Cardiac muscle cell (in vitro differentiated cells and primary cell): ENCODE data around the gene DLGAP1. TPM values are rescaled to one million over a fixed set of nuclear protein-coding genes. Genes with fewer than 3 reads are reported as not detected.

Experiments
- DNase-seq, 2 donors: peaks; one replicate each; pipeline versions ENCODE4 v3.0.0 to v3.0.0-alpha.2; 2010 to 2017; ENCODE audit warnings: low read depth in 1 of 2, low spot score in 1 of 2
- H3K27ac ChIP-seq: fragments of 200-600 bp; sonication (generic); 2 replicates; pipeline ENCODE4 v1.5.1; 2016
- H3K27me3 ChIP-seq: fragments of 200-600 bp; sonication (generic); 2 replicates; pipeline ENCODE4 v1.6.0; 2016; ENCODE audit warnings: control low read depth
- H3K36me3 ChIP-seq: fragments of 200-600 bp; sonication (generic); 2 replicates; pipeline ENCODE4 v1.5.1; 2016; ENCODE audit warnings: control low read depth
- H3K4me1 ChIP-seq: fragments of 200-600 bp; sonication (generic); 2 replicates; pipeline ENCODE4 v1.8.1; 2017; ENCODE audit warnings: low read depth, mild to moderate bottlenecking, mixed run types
- H3K4me3 ChIP-seq: fragments of 200-600 bp; sonication (generic); 2 replicates; pipeline ENCODE4 v1.5.1; 2016; ENCODE audit warnings: mild to moderate bottlenecking
- H3K9me3 ChIP-seq: fragments of 200-600 bp; sonication (generic); 2 replicates; pipeline ENCODE4 v1.5.1; 2017; ENCODE audit warnings: low read depth, mild to moderate bottlenecking, control low read depth
- polyA plus RNA-seq: library from polyadenylated mRNA; unstranded; fragments of >200 nt; fragmentation: Nextera tagmentation; extraction: Ambion mirVana; gene quantifications from 2 replicates; pipeline ENCODE4 v1.2.1, GENCODE V29; 2016
- total RNA-seq: library from RNA; depleted of rRNA; stranded (reverse); fragments of >200 nt; gene quantifications from 2 replicates; pipeline ENCODE4 v1.2.3, GENCODE V29; 2016
- TF ChIP-seq, protein P1 (sequence below): IDR thresholded peaks from 2 replicates; pipeline ENCODE4 v1.5.1; 2012; ENCODE audit warnings: low read depth, mild to moderate bottlenecking, low read length

Gene DLGAP1
- total and polyA plus RNA-seq, 2 experiments from 2014 or later = 2.5 to 7.9 TPM

DNA sequence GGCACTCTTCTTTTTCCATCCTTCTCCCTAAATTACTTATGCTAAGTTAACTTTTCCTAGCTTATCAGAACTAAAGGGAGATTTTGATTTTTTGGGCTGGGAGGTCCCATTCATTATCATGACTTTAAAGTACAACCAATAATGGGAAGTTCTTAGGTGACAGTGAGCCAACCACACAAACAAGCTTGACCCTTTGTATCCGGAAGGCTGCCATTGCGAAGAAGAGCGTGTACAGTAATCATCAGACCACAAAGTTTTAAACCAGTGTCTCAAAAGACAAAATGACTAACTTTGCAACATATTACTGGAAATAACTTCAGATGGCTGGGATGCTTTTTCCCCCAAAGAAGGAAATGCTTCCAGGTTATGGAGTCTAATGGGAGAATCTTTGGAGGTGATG is 707.0 kb downstream of the DLGAP1 start:
- Histone ChIP-seq H3K36me3 (no peaks in the 10 kb centered on the region), H3K9me3 (no peaks in the 10 kb centered on the region), H3K27me3 (no peaks in the 10 kb centered on the region), H3K27ac (no peak overlapping the region), H3K4me1 (no peaks in the 10 kb centered on the region), H3K4me3 (no peak overlapping the region)
- peak in 1 of 2 donors; percentile 15 for DNase-seq
- TF ChIP-seq, protein P1, sequence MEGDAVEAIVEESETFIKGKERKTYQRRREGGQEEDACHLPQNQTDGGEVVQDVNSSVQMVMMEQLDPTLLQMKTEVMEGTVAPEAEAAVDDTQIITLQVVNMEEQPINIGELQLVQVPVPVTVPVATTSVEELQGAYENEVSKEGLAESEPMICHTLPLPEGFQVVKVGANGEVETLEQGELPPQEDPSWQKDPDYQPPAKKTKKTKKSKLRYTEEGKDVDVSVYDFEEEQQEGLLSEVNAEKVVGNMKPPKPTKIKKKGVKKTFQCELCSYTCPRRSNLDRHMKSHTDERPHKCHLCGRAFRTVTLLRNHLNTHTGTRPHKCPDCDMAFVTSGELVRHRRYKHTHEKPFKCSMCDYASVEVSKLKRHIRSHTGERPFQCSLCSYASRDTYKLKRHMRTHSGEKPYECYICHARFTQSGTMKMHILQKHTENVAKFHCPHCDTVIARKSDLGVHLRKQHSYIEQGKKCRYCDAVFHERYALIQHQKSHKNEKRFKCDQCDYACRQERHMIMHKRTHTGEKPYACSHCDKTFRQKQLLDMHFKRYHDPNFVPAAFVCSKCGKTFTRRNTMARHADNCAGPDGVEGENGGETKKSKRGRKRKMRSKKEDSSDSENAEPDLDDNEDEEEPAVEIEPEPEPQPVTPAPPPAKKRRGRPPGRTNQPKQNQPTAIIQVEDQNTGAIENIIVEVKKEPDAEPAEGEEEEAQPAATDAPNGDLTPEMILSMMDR = no peak

DNA sequence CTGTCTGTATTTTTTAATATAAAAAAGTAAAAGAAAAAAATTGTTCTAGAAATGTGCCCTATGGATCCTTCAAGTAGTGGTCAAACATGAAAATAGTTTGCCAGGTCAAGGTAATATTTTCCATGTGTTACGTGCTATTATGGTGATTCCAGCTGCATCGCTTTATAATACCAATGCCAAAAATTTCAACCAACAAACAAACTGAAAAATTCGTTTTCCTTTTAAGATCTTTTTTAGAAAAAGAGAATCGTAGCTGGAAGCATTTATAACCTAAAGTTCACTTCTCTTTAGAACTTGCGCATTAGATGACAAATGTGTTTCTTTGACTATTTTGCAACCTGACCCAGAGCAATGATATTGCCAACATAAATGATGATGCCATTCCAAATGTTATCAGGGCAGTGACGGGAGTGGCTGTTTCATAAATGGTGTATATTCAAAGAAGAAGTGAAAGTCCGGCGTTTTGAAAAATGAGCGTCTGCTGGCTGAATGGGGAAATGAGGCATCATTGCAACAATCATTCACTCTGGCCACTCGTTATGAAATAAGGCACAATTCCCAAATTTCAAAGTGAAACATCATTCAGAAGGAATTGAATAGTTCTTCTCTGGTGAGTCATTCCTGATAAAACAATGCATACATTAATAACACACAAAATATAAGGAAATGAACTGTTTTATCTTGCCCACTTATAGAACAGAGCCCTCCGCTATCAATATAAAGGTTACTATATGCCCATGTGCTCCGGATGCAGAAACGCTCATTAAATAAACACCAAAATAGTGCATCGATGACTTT is 707.7 kb downstream of the DLGAP1 start:
- peak in 1 of 2 donors; percentile 79 for DNase-seq
- no peaks in the 10 kb centered on the region for H3K4me1 ChIP-seq

DNA sequence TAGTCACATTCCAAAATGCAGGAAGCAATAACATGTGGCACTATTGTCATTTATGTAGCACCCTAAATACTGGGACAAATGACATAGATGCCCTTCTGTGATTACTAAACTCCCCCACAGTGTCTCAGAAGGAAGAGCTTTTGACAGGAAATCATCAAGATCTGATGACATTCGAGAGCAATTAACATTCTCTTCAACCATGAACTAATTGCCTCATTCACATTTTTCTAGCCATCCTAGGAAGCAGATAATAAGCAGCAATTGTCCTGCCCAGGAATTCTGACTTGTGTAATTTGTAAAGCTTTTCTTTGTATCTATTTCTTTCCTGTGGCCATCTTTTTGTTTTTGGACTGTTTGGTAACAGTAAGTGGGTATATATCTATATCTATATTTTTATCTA is 712.6 kb downstream of the DLGAP1 start:
- TF ChIP-seq, protein P1 = no peak
- H3K36me3 ChIP-seq = no peaks in the 10 kb centered on the region
- H3K4me1 ChIP-seq = no peaks in the 10 kb centered on the region
- no peaks in the 10 kb centered on the region for H3K9me3 ChIP-seq
- no peak overlapping the region for H3K4me3 ChIP-seq
- no peaks in the 10 kb centered on the region for H3K27me3 ChIP-seq
- no peak for DNase-seq
- H3K27ac ChIP-seq = no peak overlapping the region

More for the DNA sequence above, 707.7 kb downstream of the DLGAP1 start:
- Histone ChIP-seq H3K27me3 (no peaks in the 10 kb centered on the region), H3K27ac (no peak overlapping the region), H3K36me3 (no peaks in the 10 kb centered on the region), H3K9me3 (no peaks in the 10 kb centered on the region), H3K4me3 (no peak overlapping the region)
- TF ChIP-seq, protein P1 = no peak

DNA sequence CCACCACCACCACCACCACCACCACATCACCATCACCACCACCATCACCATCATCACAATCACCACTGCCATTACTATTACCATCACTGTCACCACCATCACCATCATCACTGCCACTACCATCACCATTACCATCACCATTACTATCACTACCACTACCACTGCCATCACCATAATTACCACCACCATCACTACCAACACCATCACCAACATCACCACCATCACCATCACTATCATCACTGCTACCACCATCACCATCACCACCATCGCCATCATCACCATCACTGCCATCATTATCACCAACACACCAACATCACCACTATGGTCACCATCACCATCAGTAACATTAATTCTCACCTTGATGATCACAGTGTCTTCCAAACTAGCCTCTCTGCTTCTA is 713.8 kb downstream of the DLGAP1 start:
- TF ChIP-seq, protein P1 = no peak
- no peak overlapping the region for H3K27ac ChIP-seq
- no peaks in the 10 kb centered on the region for H3K27me3 ChIP-seq
- H3K9me3 ChIP-seq = no peaks in the 10 kb centered on the region
- no peaks in the 10 kb centered on the region for H3K4me1 ChIP-seq
- no peak overlapping the region for H3K4me3 ChIP-seq
- DNase-seq = no peak
- H3K36me3 ChIP-seq = no peaks in the 10 kb centered on the region

DNA sequence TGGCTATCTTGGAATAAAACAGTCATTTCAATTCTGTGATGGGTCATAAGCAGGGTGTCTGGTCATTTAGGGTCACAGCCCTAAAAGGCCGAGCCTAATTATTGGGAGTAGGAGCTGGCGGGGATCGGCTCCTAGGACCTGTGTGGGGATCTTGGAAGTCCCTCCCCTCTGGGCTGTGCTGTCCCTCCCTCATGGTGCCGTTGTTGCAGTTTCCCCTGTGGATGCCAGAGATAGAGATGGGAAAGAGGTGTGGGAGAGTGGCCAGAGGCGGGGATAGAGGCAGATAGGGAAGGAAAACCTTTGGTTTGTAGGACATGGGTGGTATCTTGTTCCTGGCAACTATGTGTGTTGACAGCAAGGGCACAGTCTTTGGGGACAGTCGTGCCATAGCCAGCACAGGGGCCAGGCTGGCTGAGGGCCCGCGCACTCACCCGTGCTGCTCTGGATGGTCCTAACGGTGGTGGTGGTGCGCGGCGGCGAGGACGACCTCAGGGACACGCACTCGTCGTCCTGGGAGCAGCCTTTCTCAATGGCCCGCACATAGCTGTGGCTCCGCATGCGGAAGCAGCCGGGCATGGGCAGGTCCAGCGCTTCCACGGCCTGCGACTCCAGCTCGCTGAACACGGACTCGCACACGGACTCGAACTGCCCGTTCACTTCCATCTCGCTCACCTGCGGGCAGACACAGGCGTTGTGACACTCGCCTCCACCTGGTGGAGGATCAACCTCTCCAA is 726.2 kb downstream of the DLGAP1 start:
- TF ChIP-seq, protein P1 = no peak
- H3K36me3 ChIP-seq = no peaks in the 10 kb centered on the region
- no peak overlapping the region for H3K27ac ChIP-seq
- no peak overlapping the region for H3K4me3 ChIP-seq
- DNase-seq = no peak
- no peaks in the 10 kb centered on the region for H3K4me1 ChIP-seq
- H3K9me3 ChIP-seq = no peaks in the 10 kb centered on the region
- no peaks in the 10 kb centered on the region for H3K27me3 ChIP-seq
